GM19099 (cell line): ENCODE results near the gene GH2.

Experiments
- POLR2A ChIP-seq: IDR thresholded peaks from 3 replicates; pipeline ENCODE4 v1.6.1; 2011; ENCODE audit warnings: low read depth; ENCODE audit not compliant: insufficient read length; ENCODE audit errors: extremely low read depth

GH2 gene

GRCh38 chr17:63845509-63845908 lies 36.2 kb downstream of the GH2 start:
- TF ChIP-seq POLR2A: no peak

- no peak for TF ChIP-seq POLR2A
These were observed 37.6 kb downstream of the GH2 start for GRCh38 chr17:63843910-63844677.

DNA sequence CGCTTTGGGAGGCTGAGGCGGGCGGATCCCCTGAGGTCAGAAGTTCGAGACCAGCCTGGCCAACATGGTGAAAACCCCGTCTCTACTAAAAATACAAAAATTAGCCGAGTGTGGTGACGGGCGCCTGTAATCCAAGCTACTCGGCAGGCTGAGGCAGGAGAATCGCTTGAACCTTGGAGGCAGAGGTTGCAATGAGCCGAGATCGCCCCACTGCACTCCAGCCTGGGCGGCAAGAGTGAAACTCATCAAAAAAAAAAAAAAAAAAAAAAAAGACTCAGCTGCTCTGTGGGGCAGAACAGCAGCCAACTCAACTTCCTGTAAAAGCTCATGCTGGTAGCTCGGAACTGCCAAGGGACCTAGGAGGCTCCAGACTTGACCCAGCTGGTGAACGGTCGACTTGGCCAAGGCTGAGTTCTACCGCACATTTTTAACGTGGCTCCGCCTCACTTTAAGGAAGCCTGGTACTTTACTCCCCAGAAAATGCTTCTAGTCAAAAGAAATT lies 38.3 kb downstream of the GH2 start:
- TF ChIP-seq POLR2A: peak; percentile 50

- peak; percentile 81 for TF ChIP-seq POLR2A
These were observed 39.0 kb downstream of the GH2 start, which contains the start of gene SMARCD2 for GRCh38 chr17:63842540-63843386. SMARCD2 (minus strand) TSS chr17:63842685; CDS start chr17:63842674, 11 bp downstream.

GRCh38 chr17:63842173-63842539 lies 39.6 kb downstream of the GH2 start:
- TF ChIP-seq POLR2A: no peak

DNA sequence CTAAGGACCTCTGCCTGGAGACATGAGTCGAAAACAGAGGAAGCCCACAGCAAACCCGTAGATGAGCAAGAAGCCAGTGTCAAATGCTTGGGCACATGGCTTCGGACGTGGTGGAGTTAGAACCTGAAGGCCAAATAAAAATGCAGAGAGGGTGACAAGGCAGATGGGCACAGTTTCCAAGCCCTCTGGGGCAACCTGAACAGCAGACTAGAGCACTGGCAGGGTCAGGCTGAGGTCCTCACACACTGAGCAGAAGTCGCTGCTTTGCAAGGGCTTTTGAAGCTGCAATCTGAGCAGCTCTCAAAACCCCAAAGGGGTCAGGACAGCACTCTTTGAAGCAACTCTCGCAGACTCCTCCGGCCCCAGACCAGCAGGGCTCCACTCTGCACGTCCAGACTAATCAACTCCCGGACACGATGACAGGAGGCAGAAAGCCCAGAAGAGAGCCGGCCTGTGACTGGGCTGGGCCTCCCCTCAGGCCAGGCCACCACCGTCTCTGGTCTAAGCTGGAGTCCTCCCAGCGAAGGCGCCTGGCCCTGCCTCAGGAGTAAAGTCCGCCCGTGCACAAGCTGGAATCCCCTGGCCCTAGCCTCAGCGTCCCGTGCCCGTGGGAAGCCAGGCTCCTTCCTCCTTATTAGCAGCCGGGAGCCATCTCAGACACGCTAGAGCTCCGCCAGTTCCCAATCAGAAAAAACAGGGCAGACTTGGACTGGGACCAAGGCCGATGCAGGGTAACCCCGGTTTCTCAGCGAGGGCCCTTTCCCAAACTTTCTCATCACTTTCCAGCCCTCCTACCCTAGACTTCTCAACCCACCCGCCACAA lies 40.2 kb downstream of the GH2 start:
- no peak for TF ChIP-seq POLR2A

DNA sequence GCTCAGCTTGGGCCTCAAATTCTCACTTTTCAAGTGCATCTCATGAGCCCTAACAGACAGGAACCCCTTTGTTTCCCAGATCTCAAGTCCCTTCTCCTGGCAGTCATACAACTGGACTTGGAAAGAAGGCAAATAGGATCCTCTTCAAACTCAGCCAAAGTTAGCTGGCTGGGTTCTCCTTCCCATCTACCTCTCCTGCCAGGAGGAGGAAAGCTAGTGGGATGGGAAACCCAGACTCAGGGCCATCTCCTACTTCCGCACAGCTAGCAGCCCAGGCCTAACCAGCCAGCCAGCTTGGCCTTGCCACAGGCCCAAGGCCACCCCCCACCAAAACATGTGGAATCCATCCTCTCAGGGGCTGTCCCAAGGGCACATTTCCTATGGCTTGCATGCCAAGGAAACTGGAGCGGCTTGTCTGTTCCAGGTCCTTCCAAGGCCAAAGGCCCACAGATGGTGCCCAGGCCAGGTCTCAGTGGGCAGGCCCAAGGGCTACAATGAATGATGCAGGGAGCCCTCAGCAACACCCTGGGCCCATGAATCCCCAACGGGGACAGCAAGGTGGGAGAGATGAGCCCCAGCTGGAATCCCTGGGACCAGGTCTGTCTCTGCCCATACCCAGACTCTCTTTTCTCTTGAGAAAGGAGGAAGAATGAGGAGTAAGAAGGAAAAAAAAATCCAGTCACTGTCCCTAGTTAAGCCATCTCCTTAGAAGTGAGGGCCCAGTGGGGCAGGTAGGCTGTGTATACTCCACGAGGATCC lies 41.0 kb downstream of the GH2 start:
- TF ChIP-seq POLR2A: no peak

DNA sequence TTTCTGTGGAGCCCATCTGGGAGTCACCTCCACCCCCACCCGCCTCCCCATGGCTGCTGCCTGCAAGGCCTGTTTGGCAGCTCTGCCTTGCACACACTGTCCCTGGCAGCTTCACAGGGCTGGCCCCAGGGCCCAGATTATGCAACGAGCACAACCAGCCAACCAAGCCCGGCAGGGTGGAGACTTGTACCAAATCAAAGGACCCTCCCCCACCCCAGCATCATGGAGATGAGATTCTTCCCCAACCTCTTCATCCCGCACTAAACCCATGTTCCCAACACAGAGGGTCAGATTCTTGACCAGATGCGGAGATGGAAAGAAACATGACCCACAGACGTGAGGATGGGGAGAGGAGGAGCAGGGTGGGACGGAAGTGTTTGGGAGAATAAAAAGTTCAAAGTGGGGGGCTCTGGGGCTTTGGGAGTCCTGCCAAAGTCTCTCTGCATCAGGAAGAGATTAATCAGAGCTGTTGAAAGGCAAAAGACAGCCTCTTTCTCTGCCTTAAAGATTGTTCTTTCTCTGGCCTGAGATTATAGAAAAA lies 43.0 kb downstream of the GH2 start:
- TF ChIP-seq POLR2A: no peak

- TF ChIP-seq POLR2A: no peak
These were observed 43.7 kb downstream of the GH2 start for GRCh38 chr17:63837962-63838600.

- TF ChIP-seq POLR2A: no peak
These were observed 44.3 kb downstream of the GH2 start for GRCh38 chr17:63837480-63837879.

GRCh38 chr17:63836811-63837210 lies 44.9 kb downstream of the GH2 start:
- no peak for TF ChIP-seq POLR2A

GRCh38 chr17:63835167-63835720 lies 46.5 kb downstream of the GH2 start:
- no peak for TF ChIP-seq POLR2A
